Spinal cord (tissue), 10 donors: Measurements from ENCODE around the gene STX2. TPM values are rescaled to one million over a fixed set of nuclear protein-coding genes. Genes with fewer than 3 reads are reported as not detected.
A peak's percentile ranks its signal among the peaks of the same experiment; 100 is the strongest.
"Not testable (repeated sequence)": the region's sequence is repeated elsewhere in the genome, so short reads cannot be mapped to it uniquely, and the experiment has no call there.

Experiments
- DNase-seq, 6 donors: peaks; one replicate each; pipeline versions ENCODE4 v3.0.0 to v3.0.0-alpha.2; 2013 to 2015; ENCODE audit warnings: low spot score in 6 of 6, low read depth in 4 of 6
- H3K27ac ChIP-seq: one replicate; pipeline ENCODE4 v1.5.1; 2013; ENCODE audit warnings: low read depth, low read length, control low read depth
- H3K27me3 ChIP-seq: one replicate; pipeline ENCODE4 v1.6.1; 2013; ENCODE audit warnings: low read length; ENCODE audit not compliant: control insufficient read depth, insufficient read depth
- H3K36me3 ChIP-seq: one replicate; pipeline ENCODE4 v1.6.1; 2013; ENCODE audit warnings: low read length; ENCODE audit not compliant: control insufficient read depth, insufficient read depth
- H3K4me1 ChIP-seq: one replicate; pipeline ENCODE4 v1.6.1; 2013; ENCODE audit warnings: low read length; ENCODE audit not compliant: control insufficient read depth, insufficient read depth
- H3K4me3 ChIP-seq: one replicate; pipeline ENCODE4 v1.5.1; 2013; ENCODE audit warnings: low read depth, low read length, control low read depth
- H3K9me3 ChIP-seq: one replicate; pipeline ENCODE4 v1.6.1; 2013; ENCODE audit warnings: low read length; ENCODE audit not compliant: control insufficient read depth, insufficient read depth
- WGBS: methylation state at CpG from one replicate; pipeline ENCODE4 v1.1.5; 2013; ENCODE audit warnings: missing lambda C conversion rate; ENCODE audit not compliant: insufficient coverage; 5-methylcytosine and 5-hydroxymethylcytosine counted together
- long read RNA-seq, 4 donors: transcript quantifications; one replicate each; lab custom pipeline, GENCODE V29; 2026
- polyA plus RNA-seq, 2 donors: library from polyadenylated mRNA; unstranded; fragments of 120-200 nt; gene quantifications; one replicate each; pipeline ENCODE4 v1.2.1, GENCODE V29; 2013; ENCODE audit not compliant: insufficient read length in 2 of 2
- total RNA-seq, 2 donors: library from RNA; depleted of rRNA in 1 of 2; stranded (reverse); fragments of 120-200 nt in 1 of 2; fragments of >200 nt in 1 of 2; gene quantifications; one replicate each; pipeline versions ENCODE4 v1.2.3 to v1.2.4, GENCODE V29; 2013 to 2014
- donor health status: healthy.

STX2 gene
- 10 to 100 TPM; 39.2 to 41.4 TPM for total RNA-seq
- 10 to 100 TPM; 35.5 to 38.4 TPM for polyA plus RNA-seq
- long read RNA-seq, donor 1, partial matches to known transcripts: 0 of 2 reads
- long read RNA-seq, donor 1, other reads (novel, unspliced or antisense): 0 of 2 reads
- long read RNA-seq, donor 2, partial matches to known transcripts: 36 of 40 reads
- long read RNA-seq, donor 2, other reads (novel, unspliced or antisense): 0 of 40 reads
- long read RNA-seq, donor 3, partial matches to known transcripts: 0 of 4 reads
- long read RNA-seq, donor 3, other reads (novel, unspliced or antisense): 0 of 4 reads
- long read RNA-seq, donor 4, partial matches to known transcripts: 38 of 42 reads
- long read RNA-seq, donor 4, other reads (novel, unspliced or antisense): 0 of 42 reads

- H3K36me3 ChIP-seq: peaks cover 3% of the 10 kb centered on the region
- H3K4me1 ChIP-seq: peaks cover 18% of the 10 kb centered on the region
- H3K4me3 ChIP-seq: peak within 1 kb of the TSS; percentile 71
- H3K27me3 ChIP-seq: no peaks in the 10 kb centered on the region
- H3K9me3 ChIP-seq: no peaks in the 10 kb centered on the region
- WGBS: under 1% methylated on average over 67 of the region's 79 CpGs
- peak; percentile 69 to 96 (median 82) for DNase-seq
- H3K27ac ChIP-seq: no peak within 1 kb of the TSS
These were observed at the start of gene STX2 for GRCh38 chr12:130838951-130839769. Gene STX2 (minus strand): TSS chr12:130839250. CDS start chr12:130839099, 151 bp downstream.

DNA sequence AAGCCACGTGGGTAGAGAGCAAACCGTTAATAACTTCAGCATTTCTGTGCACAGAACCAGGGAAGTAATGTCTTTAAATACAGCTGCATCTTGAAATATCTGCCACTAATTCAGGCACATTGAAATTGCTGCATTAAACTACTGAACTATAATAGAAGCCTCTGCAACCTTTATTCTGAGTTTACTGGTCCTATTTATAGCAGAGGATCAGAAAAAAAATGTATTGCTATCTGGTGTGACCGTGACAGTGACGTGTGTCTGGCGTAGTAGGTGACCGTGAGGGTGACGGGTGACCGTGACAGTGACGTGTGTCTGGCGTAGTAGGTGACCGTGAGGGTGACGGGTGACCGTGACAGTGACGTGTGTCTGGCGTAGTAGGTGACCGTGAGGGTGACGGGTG, 48.1 kb upstream of the STX2 start:
- H3K9me3 ChIP-seq, H3K4me1 ChIP-seq, H3K27ac ChIP-seq, DNase-seq, H3K27me3 ChIP-seq, H3K4me3 ChIP-seq, H3K36me3 ChIP-seq: not testable (repeated sequence)
- 93% methylated on average over 2 of the region's 17 CpGs for WGBS

DNA sequence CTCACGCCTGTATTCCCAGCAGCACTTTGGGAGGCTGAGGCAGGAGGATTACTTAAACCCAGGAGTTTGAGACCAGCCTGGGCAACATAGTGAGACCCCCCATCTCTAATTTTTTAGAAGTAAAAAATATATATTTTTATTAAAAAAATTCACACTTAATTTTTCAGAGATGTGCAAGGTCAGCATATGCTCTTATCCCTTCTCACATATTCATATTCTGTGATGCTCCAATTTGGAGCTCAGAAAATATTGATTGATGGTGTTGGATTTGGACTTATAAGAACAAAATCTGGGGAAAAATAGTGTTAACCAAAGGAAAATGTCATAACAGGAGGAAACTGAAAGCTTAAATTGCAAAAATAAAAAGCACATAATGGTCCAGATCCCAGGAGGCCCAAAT, 42.5 kb upstream of the STX2 start:
- DNase-seq: no peak
- Histone ChIP-seq H3K27ac (no peak overlapping the region), H3K4me1 (peaks cover 12% of the 10 kb centered on the region), H3K4me3 (no peak overlapping the region), H3K36me3 (peaks cover 8% of the 10 kb centered on the region), H3K9me3 (no peaks in the 10 kb centered on the region), H3K27me3 (no peaks in the 10 kb centered on the region)
- no CpG with 5 or more reads among the region's 1 CpG for WGBS

DNA sequence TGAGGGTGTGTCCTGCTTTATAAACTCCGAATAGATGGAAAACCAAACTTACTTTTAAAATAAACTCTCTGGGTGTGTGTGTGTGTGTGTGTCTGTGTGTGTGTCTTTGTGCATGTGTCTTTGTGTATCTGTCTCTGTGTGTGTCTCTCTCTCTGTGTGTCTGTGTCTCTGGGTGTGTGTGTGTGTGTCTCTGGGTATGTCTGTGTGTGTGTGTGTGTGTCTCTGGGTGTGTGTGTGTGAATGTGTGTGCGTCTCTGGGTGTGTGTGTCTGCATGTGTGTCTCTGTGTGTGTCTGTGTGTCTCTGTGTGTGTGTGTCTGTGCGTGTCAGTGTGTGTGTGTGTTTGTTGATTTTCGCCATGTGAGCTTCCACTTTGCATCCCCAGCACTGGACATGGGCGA, 42.0 kb upstream of the STX2 start:
- H3K27me3 ChIP-seq: no peaks in the 10 kb centered on the region
- peaks cover 12% of the 10 kb centered on the region for H3K4me1 ChIP-seq
- 100% methylated on average over 1 of the region's 5 CpGs for WGBS
- peaks cover 8% of the 10 kb centered on the region for H3K36me3 ChIP-seq
- no peak for DNase-seq
- H3K4me3 ChIP-seq: no peak overlapping the region
- no peak overlapping the region for H3K27ac ChIP-seq
- no peaks in the 10 kb centered on the region for H3K9me3 ChIP-seq

- H3K4me3 ChIP-seq: no peak overlapping the region
- 16% methylated on average over 6 of the region's 10 CpGs for WGBS
These were observed 41.4 kb upstream of the STX2 start for GRCh38 chr12:130880411-130880885.

GRCh38 chr12:130879781-130880389, 40.8 kb upstream of the STX2 start:
- H3K27me3 ChIP-seq: no peaks in the 10 kb centered on the region
- no peak overlapping the region for H3K4me3 ChIP-seq
- WGBS: 72% methylated on average over 12 of the region's 17 CpGs
- no peak for DNase-seq
- no peaks in the 10 kb centered on the region for H3K9me3 ChIP-seq
- H3K4me1 ChIP-seq: peaks cover 13% of the 10 kb centered on the region
- no peak overlapping the region for H3K27ac ChIP-seq
- peaks cover 15% of the 10 kb centered on the region for H3K36me3 ChIP-seq

More at GRCh38 chr12:130880411-130880885, 41.4 kb upstream of the STX2 start:
- Histone ChIP-seq H3K36me3 (peaks cover 9% of the 10 kb centered on the region), H3K4me1 (peaks cover 12% of the 10 kb centered on the region), H3K9me3 (no peaks in the 10 kb centered on the region), H3K27me3 (no peaks in the 10 kb centered on the region), H3K27ac (no peak overlapping the region)
- peak in 1 of 6 donors; percentile 30 for DNase-seq

DNA sequence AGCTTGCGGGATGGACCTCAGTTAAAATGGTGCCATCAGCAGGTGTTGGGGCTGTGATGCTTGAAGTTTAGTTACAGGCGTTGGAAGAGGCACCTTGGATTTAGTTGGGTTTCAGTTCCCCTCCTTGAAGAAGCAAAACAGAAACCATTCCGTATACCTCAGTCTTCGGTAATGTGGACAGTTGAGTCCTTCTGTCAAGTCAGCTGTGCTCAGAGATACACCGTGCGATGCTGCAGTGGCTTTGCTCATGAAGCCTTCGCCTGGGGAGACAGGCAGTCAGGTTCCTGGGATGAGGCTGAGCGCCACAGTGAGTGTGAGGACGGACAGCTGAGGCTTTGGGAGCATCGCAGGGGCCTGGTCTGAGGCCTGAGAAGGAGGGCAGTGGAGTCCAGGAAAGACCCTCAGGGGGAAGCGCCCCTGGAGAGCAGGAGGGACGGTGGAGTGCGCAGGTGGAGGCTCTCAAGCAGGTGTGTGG, 40.2 kb upstream of the STX2 start:
- Histone ChIP-seq H3K27me3 (no peaks in the 10 kb centered on the region), H3K4me3 (no peak overlapping the region), H3K9me3 (no peaks in the 10 kb centered on the region), H3K27ac (no peak overlapping the region), H3K4me1 (peaks cover 16% of the 10 kb centered on the region), H3K36me3 (peaks cover 19% of the 10 kb centered on the region)
- WGBS: 89% methylated on average over 12 of the region's 13 CpGs
- no peak for DNase-seq

DNA sequence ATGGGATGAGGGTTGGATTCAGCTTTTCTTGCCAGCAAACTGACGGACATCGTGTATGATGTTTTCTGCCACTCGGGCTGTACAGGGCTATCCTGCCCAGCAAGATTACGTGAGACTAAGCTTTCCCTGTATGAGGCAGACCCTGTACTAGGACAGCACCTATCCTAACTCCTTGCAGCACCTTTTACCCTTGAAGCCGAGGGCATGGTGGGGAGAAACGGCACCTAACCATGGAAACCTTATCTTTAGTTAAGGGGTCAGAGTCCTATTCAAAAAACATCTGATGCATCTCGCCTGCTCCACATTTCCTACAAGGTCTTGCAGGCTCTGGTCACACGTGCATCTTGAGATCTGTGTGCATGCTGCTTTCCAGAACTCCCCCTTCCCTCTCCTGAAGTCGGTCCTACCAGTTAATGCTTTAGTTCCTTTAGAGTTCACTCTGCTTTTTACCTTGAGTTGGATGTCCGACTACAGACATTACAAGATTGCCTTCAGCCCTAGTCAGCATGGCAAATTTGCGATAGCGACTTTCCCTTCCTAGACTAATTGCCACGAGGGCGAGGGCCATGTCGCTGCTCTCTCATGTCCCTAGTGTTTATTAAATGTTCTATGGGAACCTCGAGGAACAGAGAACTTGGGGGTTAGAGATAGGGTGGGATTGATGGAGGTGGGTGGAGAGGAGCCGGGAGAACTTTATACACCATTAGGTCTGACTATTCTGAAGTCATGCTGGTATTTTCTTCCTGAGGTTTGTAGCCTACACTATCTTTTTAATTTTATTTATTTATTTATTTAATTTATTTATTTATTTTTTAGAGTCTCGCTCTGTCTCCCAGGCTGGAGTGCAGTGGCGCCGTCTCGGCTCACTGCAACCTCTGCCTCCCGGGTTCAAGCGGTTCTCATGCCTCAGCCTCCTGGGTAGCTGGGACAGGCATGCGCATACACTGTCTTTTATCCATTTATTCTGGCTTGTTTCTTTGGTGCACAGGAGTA, 39.4 kb upstream of the STX2 start:
- Histone ChIP-seq H3K9me3 (no peaks in the 10 kb centered on the region), H3K27ac (no peak overlapping the region), H3K4me1 (peaks cover 20% of the 10 kb centered on the region), H3K36me3 (peaks cover 26% of the 10 kb centered on the region), H3K4me3 (no peak overlapping the region), H3K27me3 (no peaks in the 10 kb centered on the region)
- DNase-seq: no peak
- whole genome bisulfite sequencing: 71% methylated on average over 15 of the region's 24 CpGs
